GM19395 (cell line): ENCODE results near the gene DOCK4.
A peak's percentile ranks its signal among the peaks of the same experiment; 100 is the strongest.

Source experiments
- ATAC-seq: cut with Tn5 transposase; IDR thresholded peaks from one replicate; pipeline ENCODE4 v1.9.1; 2021; ENCODE audit warnings: mild to moderate bottlenecking, moderate library complexity; ENCODE audit not compliant: unreplicated experiment

The DOCK4 gene

GRCh38 chr7:112215787-112216186 lies 9.6 kb upstream of the DOCK4 start:
- ATAC-seq = no peak

- no peak for ATAC-seq
Observed at GRCh38 chr7:112214883-112215282, 8.7 kb upstream of the DOCK4 start.

- no peak for ATAC-seq
Observed at GRCh38 chr7:112214268-112214667, 8.1 kb upstream of the DOCK4 start.

- no peak for ATAC-seq
Observed at GRCh38 chr7:112213735-112214134, 7.5 kb upstream of the DOCK4 start.

GRCh38 chr7:112212571-112212970 lies 6.4 kb upstream of the DOCK4 start:
- no peak for ATAC-seq

GRCh38 chr7:112211348-112211907 lies 5.2 kb upstream of the DOCK4 start:
- no peak for ATAC-seq

- no peak for ATAC-seq
Observed at GRCh38 chr7:112207765-112208164, 1.6 kb upstream of the DOCK4 start.

GRCh38 chr7:112206991-112207592 lies 893 bp upstream of the DOCK4 start:
- peak; percentile 1 for ATAC-seq

- peak; percentile 17 for ATAC-seq
Observed at GRCh38 chr7:112205343-112206237, 609 bp downstream of the DOCK4 start.

GRCh38 chr7:112204499-112205342 lies 1.5 kb downstream of the DOCK4 start:
- no peak for ATAC-seq

GRCh38 chr7:112203365-112203739 lies 2.8 kb downstream of the DOCK4 start:
- ATAC-seq = no peak

GRCh38 chr7:112202816-112203215 lies 3.4 kb downstream of the DOCK4 start:
- ATAC-seq = no peak

- ATAC-seq = no peak
Observed at GRCh38 chr7:112201839-112202238, 4.4 kb downstream of the DOCK4 start.

- ATAC-seq = no peak
Observed at GRCh38 chr7:112201411-112201810, 4.8 kb downstream of the DOCK4 start.

GRCh38 chr7:112199672-112200071 lies 6.5 kb downstream of the DOCK4 start:
- no peak for ATAC-seq

GRCh38 chr7:112199035-112199655 lies 7.1 kb downstream of the DOCK4 start:
- no peak for ATAC-seq

- ATAC-seq = no peak
Observed at GRCh38 chr7:112197322-112197721, 8.9 kb downstream of the DOCK4 start.

GRCh38 chr7:112195717-112196116 lies 10.5 kb downstream of the DOCK4 start:
- ATAC-seq = no peak

- no peak for ATAC-seq
Observed at GRCh38 chr7:112193915-112194502, 12.2 kb downstream of the DOCK4 start.
